Epithelial cell of proximal tubule (primary cell): ENCODE measurements around the gene LCOR. TPM values are rescaled to one million over a fixed set of nuclear protein-coding genes. Genes with fewer than 3 reads are reported as not detected.

ENCODE experiments used
- DNase-seq: peaks from one replicate; pipeline ENCODE4 v3.0.0-alpha.2; 2011; ENCODE audit warnings: low read depth
- H3K4me3 ChIP-seq: 2 replicates; pipeline ENCODE4 v1.5.1; 2011; ENCODE audit warnings: low read depth, mild to moderate bottlenecking, low read length
- CTCF ChIP-seq: conservative IDR thresholded peaks from 2 replicates; pipeline ENCODE4 v1.5.1; 2012; ENCODE audit warnings: low read depth, mild to moderate bottlenecking, low read length
- total RNA-seq: library from RNA; depleted of rRNA; stranded (reverse); fragments of >200 nt; gene quantifications from 2 replicates; pipeline ENCODE4 v1.2.3, GENCODE V29; 2015

The LCOR gene
- total RNA-seq, 1 donor from 2014 or later: 17.2 TPM

DNA sequence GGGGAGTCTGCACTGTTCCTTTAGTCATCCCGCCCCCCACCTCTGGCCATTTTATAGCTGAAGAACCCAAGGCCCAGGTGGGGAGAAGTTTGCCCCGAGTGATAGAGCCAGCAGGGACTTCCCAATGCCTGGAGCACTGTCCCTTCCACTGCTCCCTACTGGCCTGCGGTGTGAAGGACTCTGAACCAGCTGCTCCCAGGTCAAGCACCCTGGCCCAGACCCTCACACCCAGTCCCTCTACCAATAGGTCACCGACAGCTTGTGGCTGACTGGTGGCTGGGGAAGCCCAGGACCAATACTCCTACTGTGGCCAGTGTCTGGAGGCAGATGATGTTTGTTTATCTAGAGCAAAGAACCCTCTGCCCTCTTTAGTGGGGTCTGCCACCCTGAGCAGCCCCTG is 167.9 kb downstream of the LCOR start:
- no peak overlapping the region for H3K4me3 ChIP-seq
- DNase-seq: no peak
- TF ChIP-seq CTCF: no peak

DNA sequence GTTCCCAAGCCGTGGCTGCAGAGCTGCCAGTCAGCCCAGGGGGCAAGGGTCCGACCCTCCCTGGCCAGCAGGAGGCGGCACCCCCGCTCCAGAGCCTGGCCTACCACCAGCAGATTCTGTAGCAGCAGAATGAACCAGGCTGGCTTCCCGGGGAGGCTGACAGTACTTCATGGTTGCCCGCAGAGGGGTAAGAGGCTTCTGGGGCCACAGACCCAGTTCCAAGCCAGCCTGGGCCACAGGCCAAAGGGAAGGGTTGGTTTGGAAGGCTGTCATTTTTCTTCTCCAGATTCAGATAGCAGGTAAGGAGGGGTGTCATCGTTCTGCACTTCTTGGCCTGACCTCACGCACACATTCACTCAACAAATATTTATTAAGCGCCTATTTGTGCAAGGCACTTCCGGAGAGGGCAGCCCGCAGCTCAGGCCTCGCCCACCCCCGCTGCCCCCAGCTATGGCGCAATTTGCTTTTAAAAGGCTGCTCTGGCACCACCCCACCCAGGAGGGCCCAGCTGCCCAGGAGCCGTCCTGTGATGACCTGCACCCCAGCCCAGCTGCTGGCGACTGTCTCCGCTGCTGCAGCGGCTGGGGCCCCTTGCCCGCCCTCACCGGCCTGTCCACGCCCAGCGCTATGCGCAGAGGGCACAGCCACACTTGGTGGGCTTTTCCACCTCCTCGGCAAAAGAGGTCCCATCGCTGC is 168.5 kb downstream of the LCOR start:
- no peak for TF ChIP-seq CTCF
- DNase-seq: no peak
- no peak overlapping the region for H3K4me3 ChIP-seq

- no peak for TF ChIP-seq CTCF
- DNase-seq: no peak
- no peak overlapping the region for H3K4me3 ChIP-seq
Measured at GRCh38 chr10:97001183-97001991, 169.3 kb downstream of the LCOR start.

GRCh38 chr10:97002670-97003069 is 170.6 kb downstream of the LCOR start:
- no peak overlapping the region for H3K4me3 ChIP-seq
- TF ChIP-seq CTCF: no peak

DNA sequence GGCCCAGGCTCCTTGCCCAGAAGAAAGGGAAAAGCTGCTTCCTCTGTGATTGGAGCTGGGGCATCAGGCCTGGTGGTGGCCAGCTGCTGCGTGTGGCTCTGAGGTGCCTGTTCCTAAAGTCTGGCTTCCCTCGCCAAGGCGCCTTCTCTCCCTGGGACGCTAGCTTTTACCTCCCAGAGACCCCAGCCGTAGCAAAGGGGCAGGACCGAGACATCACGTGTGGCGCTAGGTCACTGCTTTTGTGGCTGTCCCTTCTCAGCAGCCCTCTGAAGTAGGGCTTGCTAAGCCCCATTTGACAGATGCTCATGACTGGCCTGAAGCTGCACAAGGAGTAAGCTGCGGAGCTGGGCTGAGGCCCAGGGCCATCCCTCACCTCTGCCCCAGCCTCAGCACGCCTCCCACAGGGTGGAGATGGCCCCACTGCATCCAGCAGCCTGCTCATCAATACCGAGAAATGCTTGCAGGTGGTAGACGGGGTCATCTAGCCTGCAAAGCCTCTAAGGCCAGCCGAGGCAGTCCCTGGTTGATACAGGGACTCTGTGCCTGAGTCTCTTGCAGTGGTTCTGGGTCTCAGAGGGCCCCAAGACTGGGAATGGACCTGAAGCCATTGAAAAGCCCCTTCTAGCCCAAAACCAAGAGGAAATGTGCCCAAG is 171.2 kb downstream of the LCOR start:
- TF ChIP-seq CTCF: no peak
- no peak overlapping the region for H3K4me3 ChIP-seq
- DNase-seq: no peak

More at GRCh38 chr10:97002670-97003069, 170.6 kb downstream of the LCOR start:
- no peak for DNase-seq

DNA sequence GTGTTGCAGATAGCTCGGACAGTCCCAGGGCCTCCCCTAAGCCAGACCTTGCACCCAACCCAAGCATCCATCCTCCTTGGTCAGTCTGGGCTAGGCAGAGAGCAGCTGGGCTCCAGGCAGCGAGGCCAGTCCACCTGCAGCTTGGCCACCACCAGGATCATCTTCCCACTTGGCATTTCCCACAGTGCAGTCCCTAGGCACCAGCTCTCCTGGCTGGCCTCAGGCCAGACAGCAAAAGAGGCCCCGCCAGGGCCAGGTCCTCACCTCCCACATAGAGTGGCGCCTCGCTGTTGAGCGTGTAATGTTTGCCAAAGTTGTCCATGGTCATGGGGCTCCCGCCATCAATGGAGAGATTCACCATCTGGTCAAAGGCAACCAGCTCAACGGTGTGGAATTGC is 171.7 kb downstream of the LCOR start:
- no peak overlapping the region for H3K4me3 ChIP-seq
- TF ChIP-seq CTCF: no peak
- DNase-seq: no peak
